ENCODE results near the gene LZIC. TPM values are rescaled to one million over a fixed set of nuclear protein-coding genes. Genes with fewer than 3 reads are reported as not detected.

LZIC gene
- total and polyA plus RNA-seq, 9 of the 15 experiments (the other 6 are each of a cell fraction or from before 2014, with no cell fraction given): 32.9 to 109 (median 61.7) TPM

DNA sequence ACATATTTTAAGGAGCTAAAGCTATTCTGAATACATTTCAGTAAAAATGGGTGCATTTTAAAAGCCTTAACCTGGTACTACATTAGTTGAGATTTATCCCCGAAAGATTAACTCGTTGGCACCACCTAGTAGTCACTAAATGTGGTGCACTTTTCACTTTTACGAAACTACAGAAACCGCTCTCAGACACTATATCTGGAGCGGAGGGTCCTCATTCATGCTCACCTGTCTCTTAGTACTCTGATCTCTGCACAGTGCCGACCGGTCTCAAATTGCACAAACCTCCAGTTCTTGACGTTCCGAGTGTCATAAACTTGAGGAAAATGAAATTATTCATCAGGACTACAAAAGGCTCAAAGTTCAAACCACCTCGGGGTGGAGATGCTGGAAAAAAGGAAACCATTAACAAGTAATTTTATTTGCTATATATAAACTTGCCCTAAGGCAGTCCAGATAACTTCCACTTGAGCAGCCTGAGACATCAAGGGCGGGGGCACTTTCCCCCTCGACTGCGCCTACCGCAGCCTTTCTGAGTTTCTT is 722 bp downstream of the LZIC start (continued):
- TF ChIP-seq, protein P1, sequence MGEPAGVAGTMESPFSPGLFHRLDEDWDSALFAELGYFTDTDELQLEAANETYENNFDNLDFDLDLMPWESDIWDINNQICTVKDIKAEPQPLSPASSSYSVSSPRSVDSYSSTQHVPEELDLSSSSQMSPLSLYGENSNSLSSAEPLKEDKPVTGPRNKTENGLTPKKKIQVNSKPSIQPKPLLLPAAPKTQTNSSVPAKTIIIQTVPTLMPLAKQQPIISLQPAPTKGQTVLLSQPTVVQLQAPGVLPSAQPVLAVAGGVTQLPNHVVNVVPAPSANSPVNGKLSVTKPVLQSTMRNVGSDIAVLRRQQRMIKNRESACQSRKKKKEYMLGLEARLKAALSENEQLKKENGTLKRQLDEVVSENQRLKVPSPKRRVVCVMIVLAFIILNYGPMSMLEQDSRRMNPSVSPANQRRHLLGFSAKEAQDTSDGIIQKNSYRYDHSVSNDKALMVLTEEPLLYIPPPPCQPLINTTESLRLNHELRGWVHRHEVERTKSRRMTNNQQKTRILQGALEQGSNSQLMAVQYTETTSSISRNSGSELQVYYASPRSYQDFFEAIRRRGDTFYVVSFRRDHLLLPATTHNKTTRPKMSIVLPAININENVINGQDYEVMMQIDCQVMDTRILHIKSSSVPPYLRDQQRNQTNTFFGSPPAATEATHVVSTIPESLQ (CRISPR knock-in tag; IDR thresholded peaks at IDR 0.05): peak; percentile 50; the same call in 1 of the 2 replicates
- no peak for TF ChIP-seq TEAD1 (CRISPR knock-in tag; IDR thresholded peaks at IDR 0.05)
- TF ChIP-seq MCM5 (IDR thresholded peaks at IDR 0.05; ENCODE audit: low read depth): no peak
- TF ChIP-seq RAD21 (CRISPR knock-in tag; conservative IDR thresholded peaks at IDR 0.05 in 1 of 2, IDR thresholded peaks at IDR 0.05 in 1 of 2): peak; percentile 80 to 90
- TF ChIP-seq RFX7 (CRISPR knock-in tag; IDR thresholded peaks at IDR 0.05): no peak
- TF ChIP-seq SMAD2 (IDR thresholded peaks at IDR 0.05; ENCODE audit: low read depth, low read length): no peak
- TF ChIP-seq MTA2 (IDR thresholded peaks at IDR 0.05; ENCODE audit: low read depth): no peak
- TF ChIP-seq MECOM (CRISPR knock-in tag; IDR thresholded peaks at IDR 0.05): no peak
- TF ChIP-seq ZNF766 (CRISPR knock-in tag; conservative IDR thresholded peaks at IDR 0.05): no peak
- no peak for TF ChIP-seq PHB (CRISPR knock-in tag; IDR thresholded peaks at IDR 0.05)
- TF ChIP-seq ASH1L (IDR thresholded peaks at IDR 0.05; ENCODE audit: borderline replicate concordance, low read depth, partially characterized antibody): no peak
- no peak for TF ChIP-seq POLR2H (tag; IDR thresholded peaks at IDR 0.05; ENCODE audit: low read depth)
- no peak for TF ChIP-seq ARID2 (IDR thresholded peaks at IDR 0.05)
- no peak for TF ChIP-seq ZNF699 (CRISPR knock-in tag; IDR thresholded peaks at IDR 0.05; ENCODE audit: insufficient replicate concordance)
- no peak for TF ChIP-seq MCM2 (IDR thresholded peaks at IDR 0.05; ENCODE audit: low read depth)
- TF ChIP-seq CBX5 (IDR thresholded peaks at IDR 0.05; ENCODE audit: borderline replicate concordance, low read depth): no peak
- TF ChIP-seq DMBX1 (CRISPR knock-in tag; IDR thresholded peaks at IDR 0.05; ENCODE audit: borderline replicate concordance): no peak
- no peak for TF ChIP-seq ZNF134 (CRISPR knock-in tag; conservative IDR thresholded peaks at IDR 0.05)
- no peak for TF ChIP-seq TFAM (CRISPR knock-in tag; conservative IDR thresholded peaks at IDR 0.05)
- TF ChIP-seq ZNF282 (CRISPR knock-in tag; IDR thresholded peaks at IDR 0.05): no peak
- TF ChIP-seq, protein P2, sequence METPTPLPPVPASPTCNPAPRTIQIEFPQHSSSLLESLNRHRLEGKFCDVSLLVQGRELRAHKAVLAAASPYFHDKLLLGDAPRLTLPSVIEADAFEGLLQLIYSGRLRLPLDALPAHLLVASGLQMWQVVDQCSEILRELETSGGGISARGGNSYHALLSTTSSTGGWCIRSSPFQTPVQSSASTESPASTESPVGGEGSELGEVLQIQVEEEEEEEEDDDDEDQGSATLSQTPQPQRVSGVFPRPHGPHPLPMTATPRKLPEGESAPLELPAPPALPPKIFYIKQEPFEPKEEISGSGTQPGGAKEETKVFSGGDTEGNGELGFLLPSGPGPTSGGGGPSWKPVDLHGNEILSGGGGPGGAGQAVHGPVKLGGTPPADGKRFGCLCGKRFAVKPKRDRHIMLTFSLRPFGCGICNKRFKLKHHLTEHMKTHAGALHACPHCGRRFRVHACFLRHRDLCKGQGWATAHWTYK (CRISPR knock-in tag; IDR thresholded peaks at IDR 0.05): no peak
- TF ChIP-seq JUN (IDR thresholded peaks at IDR 0.05; ENCODE audit: borderline replicate concordance, low read depth, low read length): no peak
- TF ChIP-seq JUN (CRISPR knock-in tag; IDR thresholded peaks at IDR 0.05; ENCODE audit: borderline replicate concordance): no peak
- no peak for TF ChIP-seq ZNF696 (CRISPR knock-in tag; conservative IDR thresholded peaks at IDR 0.05)
- TF ChIP-seq ZKSCAN3 (CRISPR knock-in tag; IDR thresholded peaks at IDR 0.05): no peak
- no peak for TF ChIP-seq FOXK2 (conservative IDR thresholded peaks at IDR 0.05 in 1 of 2, IDR thresholded peaks at IDR 0.05 in 1 of 2; ENCODE audit: low read depth in 2 of 2)
- peak; percentile 15 for TF ChIP-seq NEUROD1 (IDR thresholded peaks at IDR 0.05; ENCODE audit: borderline replicate concordance, low read depth, low read length, partially characterized antibody)
- TF ChIP-seq ERF (CRISPR knock-in tag; IDR thresholded peaks at IDR 0.05): no peak

Data from K562 (cell line).